ENCODE results near the gene DOK5.

DNA sequence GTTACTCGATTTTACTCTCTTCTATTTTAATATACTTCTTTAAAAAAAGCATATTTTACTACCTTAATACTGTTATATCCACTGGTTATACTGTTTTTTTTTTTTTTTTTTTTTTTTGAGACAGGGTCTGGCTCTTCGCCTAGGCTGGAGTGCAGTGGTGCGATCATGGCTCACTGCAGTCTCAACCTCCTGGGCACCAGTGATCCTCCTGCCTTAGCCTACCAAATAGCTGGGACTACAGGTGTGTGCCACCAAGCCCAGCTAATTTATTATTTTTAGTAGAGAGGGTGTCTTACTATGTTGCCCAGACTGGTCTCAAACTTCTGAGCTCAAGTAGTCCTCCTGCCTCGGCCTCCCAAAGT is 170.7 kb downstream of the DOK5 start:
- TF ChIP-seq EZH2 (optimal IDR thresholded peaks at IDR 0.05; ENCODE audit: low read depth, low read length), result no peak
- no peak for TF ChIP-seq CTCF (IDR thresholded peaks at IDR 0.05; ENCODE audit: low read length)
